Right atrium auricular region (tissue), 2 donors: ENCODE data around the gene PRKCA. TPM values are rescaled to one million over a fixed set of nuclear protein-coding genes. Genes with fewer than 3 reads are reported as not detected.

ENCODE experiments used
- DNase-seq: peaks from one replicate; pipeline ENCODE4 v3.0.0-alpha.2; 2019; ENCODE audit warnings: low spot score
- H3K27ac ChIP-seq, 2 donors: fragments of 200-600 bp; sonication (generic); 1 replicate in 1 of 2; 2 replicates in 1 of 2; pipeline ENCODE4 v1.5.1; 2016 to 2019
- H3K27me3 ChIP-seq, 2 donors: fragments of 200-600 bp; sonication (generic); one replicate each; pipeline versions ENCODE4 v1.5.1 to v1.6.0; 2017 to 2019
- H3K36me3 ChIP-seq: fragments of 200-600 bp; sonication (generic); one replicate; pipeline ENCODE4 v1.5.1; 2016
- H3K4me1 ChIP-seq, 2 donors: fragments of 200-600 bp; sonication (generic); one replicate each; pipeline versions ENCODE4 v1.5.1 to v1.6.0; 2017 to 2019
- H3K4me3 ChIP-seq, 2 donors: fragments of 200-600 bp; sonication (generic); 1 replicate in 1 of 2; 2 replicates in 1 of 2; pipeline ENCODE4 v1.5.1; 2017 to 2019; ENCODE audit warnings: mild to moderate bottlenecking in 1 of 2, moderate library complexity in 1 of 2
- H3K9me3 ChIP-seq, 2 donors: fragments of 200-600 bp; sonication (generic); one replicate each; pipeline ENCODE4 v1.5.1; 2019
- CTCF ChIP-seq, 2 donors: fragments of 200-600 bp; sonication (generic); IDR thresholded peaks; one replicate each; pipeline ENCODE4 v1.5.1; 2019; ENCODE audit warnings: antibody characterized with exemption in 2 of 2
- total RNA-seq, 2 donors: library from RNA; depleted of rRNA; stranded (reverse); fragments of >200 nt; gene quantifications; one replicate each; pipeline ENCODE4 v1.1.0, GENCODE V29; 2016

Gene PRKCA
- total RNA-seq, 2 donors from 2014 or later: 6.4 to 6.6 TPM

- DNase-seq: no peak
- no peak overlapping the region for H3K27ac ChIP-seq
- H3K4me1 ChIP-seq: no peaks in the 10 kb centered on the region
- no peaks in the 10 kb centered on the region for H3K27me3 ChIP-seq
- H3K36me3 ChIP-seq: no peaks in the 10 kb centered on the region
- H3K4me3 ChIP-seq: no peak overlapping the region
- TF ChIP-seq CTCF (IDR thresholded peaks at IDR 0.05): no peak
- no peaks in the 10 kb centered on the region for H3K9me3 ChIP-seq
Measured at GRCh38 chr17:66444031-66444430, 141.6 kb downstream of the PRKCA start.

GRCh38 chr17:66445229-66445628 lies 142.8 kb downstream of the PRKCA start:
- TF ChIP-seq CTCF (IDR thresholded peaks at IDR 0.05): no peak
- Histone ChIP-seq H3K4me3 (no peak overlapping the region), H3K36me3 (no peaks in the 10 kb centered on the region), H3K27ac (no peak overlapping the region), H3K27me3 (no peaks in the 10 kb centered on the region), H3K4me1 (no peaks in the 10 kb centered on the region), H3K9me3 (no peaks in the 10 kb centered on the region)
- DNase-seq: no peak

- no peaks in the 10 kb centered on the region for H3K27me3 ChIP-seq
- no peak overlapping the region for H3K27ac ChIP-seq
- TF ChIP-seq CTCF (IDR thresholded peaks at IDR 0.05): no peak
- no peak for DNase-seq
- no peaks in the 10 kb centered on the region for H3K4me1 ChIP-seq
- no peaks in the 10 kb centered on the region for H3K9me3 ChIP-seq
- H3K36me3 ChIP-seq: no peaks in the 10 kb centered on the region
- H3K4me3 ChIP-seq: no peak overlapping the region
Measured at GRCh38 chr17:66446419-66446818, 144.0 kb downstream of the PRKCA start.

- TF ChIP-seq CTCF (IDR thresholded peaks at IDR 0.05): no peak
- H3K27ac ChIP-seq: no peak overlapping the region
- no peaks in the 10 kb centered on the region for H3K9me3 ChIP-seq
- no peak overlapping the region for H3K4me3 ChIP-seq
- no peaks in the 10 kb centered on the region for H3K27me3 ChIP-seq
- H3K4me1 ChIP-seq: no peaks in the 10 kb centered on the region
- no peaks in the 10 kb centered on the region for H3K36me3 ChIP-seq
- no peak for DNase-seq
Measured at GRCh38 chr17:66447159-66447558, 144.7 kb downstream of the PRKCA start.

- H3K4me1 ChIP-seq: no peaks in the 10 kb centered on the region
- H3K4me3 ChIP-seq: no peak overlapping the region
- no peak for DNase-seq
- no peaks in the 10 kb centered on the region for H3K27me3 ChIP-seq
- H3K27ac ChIP-seq: no peak overlapping the region
- H3K9me3 ChIP-seq: no peaks in the 10 kb centered on the region
- no peak for TF ChIP-seq CTCF (IDR thresholded peaks at IDR 0.05)
- no peaks in the 10 kb centered on the region for H3K36me3 ChIP-seq
Measured at GRCh38 chr17:66448026-66448639, 145.7 kb downstream of the PRKCA start.

GRCh38 chr17:66449418-66449977 lies 147.1 kb downstream of the PRKCA start:
- H3K4me1 ChIP-seq: no peaks in the 10 kb centered on the region
- TF ChIP-seq CTCF (IDR thresholded peaks at IDR 0.05): no peak
- no peaks in the 10 kb centered on the region for H3K9me3 ChIP-seq
- H3K36me3 ChIP-seq: no peaks in the 10 kb centered on the region
- no peak for DNase-seq
- H3K27me3 ChIP-seq: no peaks in the 10 kb centered on the region
- no peak overlapping the region for H3K4me3 ChIP-seq
- no peak overlapping the region for H3K27ac ChIP-seq
